ENCODE results near the gene PXMP4. TPM values are rescaled to one million over a fixed set of nuclear protein-coding genes. Genes with fewer than 3 reads are reported as not detected.
A peak's percentile ranks its signal among the peaks of the same experiment; 100 is the strongest.

PXMP4 gene
- total RNA-seq, 1 donor: 7.6 TPM

GRCh38 chr20:33669873-33670640 lies 50.1 kb downstream of the PXMP4 start:
- TF ChIP-seq CTCF (IDR thresholded peaks at IDR 0.05; ENCODE audit: insufficient read depth, low read length): no peak
- no peak overlapping the region for H3K4me3 ChIP-seq (ENCODE audit: low read depth, low read length)
- no peak for DNase-seq (ENCODE audit: low read depth)

- no peak overlapping the region for H3K4me3 ChIP-seq (ENCODE audit: low read depth, low read length)
- DNase-seq (ENCODE audit: low read depth): no peak
- no peak for TF ChIP-seq CTCF (IDR thresholded peaks at IDR 0.05; ENCODE audit: insufficient read depth, low read length)
Observed at GRCh38 chr20:33669224-33669623, 50.9 kb downstream of the PXMP4 start.

GRCh38 chr20:33668466-33669155 lies 51.5 kb downstream of the PXMP4 start:
- no peak for DNase-seq (ENCODE audit: low read depth)
- no peak for TF ChIP-seq CTCF (IDR thresholded peaks at IDR 0.05; ENCODE audit: insufficient read depth, low read length)

GRCh38 chr20:33667676-33668465 lies 52.2 kb downstream of the PXMP4 start:
- H3K4me3 ChIP-seq (ENCODE audit: low read depth, low read length): peak overlapping the region; percentile 63
- TF ChIP-seq CTCF (IDR thresholded peaks at IDR 0.05; ENCODE audit: insufficient read depth, low read length): peak; percentile 85
- peak; percentile 74 for DNase-seq (ENCODE audit: low read depth)

More at GRCh38 chr20:33668466-33669155, 51.5 kb downstream of the PXMP4 start:
- H3K4me3 ChIP-seq (ENCODE audit: low read depth, low read length): no peak overlapping the region

GRCh38 chr20:33667245-33667675 lies 52.9 kb downstream of the PXMP4 start:
- peak overlapping the region; percentile 63 for H3K4me3 ChIP-seq (ENCODE audit: low read depth, low read length)
- peak; percentile 21 for DNase-seq (ENCODE audit: low read depth)
- no peak for TF ChIP-seq CTCF (IDR thresholded peaks at IDR 0.05; ENCODE audit: insufficient read depth, low read length)
